ENCODE measurements around the gene CHST12.
A peak's percentile ranks its signal among the peaks of the same experiment; 100 is the strongest.
"Not testable (repeated sequence)": the region's sequence is repeated elsewhere in the genome, so short reads cannot be mapped to it uniquely, and the experiment has no call there.

The CHST12 gene

DNA sequence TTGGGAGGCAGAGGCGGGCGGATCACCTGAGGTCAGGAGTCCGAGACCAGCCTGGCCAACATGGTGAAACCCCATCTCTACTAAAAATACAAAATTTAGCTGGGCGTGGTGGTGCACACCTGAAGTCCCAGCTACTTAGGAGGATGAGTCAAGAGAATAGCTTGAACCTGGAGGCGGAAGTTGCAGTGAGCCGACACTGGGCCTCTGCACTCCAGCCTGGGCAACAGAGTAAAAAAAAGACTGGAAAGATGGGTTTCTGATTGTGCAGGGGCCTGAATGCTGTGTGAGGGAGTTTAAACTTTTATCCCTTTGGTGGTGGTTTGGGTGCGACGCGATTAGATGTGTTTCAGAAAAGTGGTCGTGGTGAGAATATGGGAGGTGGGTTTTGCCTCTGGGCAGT is 1.8 kb downstream of the CHST12 start:
- no peak for DNase-seq

DNA sequence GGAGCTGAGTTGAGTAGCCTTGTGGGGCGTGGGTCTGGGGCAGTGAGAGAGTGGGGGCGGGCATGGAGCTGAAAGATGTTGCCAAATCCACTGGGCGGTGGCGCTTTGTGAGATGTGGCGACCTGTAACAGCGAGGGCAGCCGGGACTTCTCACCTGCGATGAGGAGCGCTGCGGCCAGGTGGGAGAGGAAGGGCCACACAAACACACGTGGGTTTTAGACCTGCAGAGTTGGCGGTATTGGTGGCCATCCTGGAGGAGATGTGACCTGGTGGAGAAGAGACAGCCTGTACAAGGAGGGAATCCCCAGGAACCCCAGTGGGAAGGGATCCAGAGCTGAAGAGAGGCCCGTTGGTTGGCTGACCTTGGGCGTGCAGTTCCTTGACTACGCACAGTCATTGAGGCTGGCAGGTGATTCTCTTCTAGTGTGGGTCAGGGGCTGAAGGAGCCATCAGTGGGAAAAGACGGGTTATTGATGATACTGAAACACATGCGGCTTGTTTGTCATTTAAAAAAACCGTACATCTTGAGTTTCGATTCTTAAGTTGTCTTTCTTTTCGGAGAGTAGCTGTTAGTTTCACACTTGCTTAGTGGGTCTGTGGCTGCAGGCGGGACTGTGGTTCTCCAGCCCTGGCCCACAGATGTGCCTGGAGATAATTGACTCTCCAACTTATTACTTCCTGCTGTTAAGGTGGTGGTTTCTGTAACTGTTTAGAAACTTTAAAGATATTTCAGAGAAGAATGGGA is 2.4 kb downstream of the CHST12 start:
- DNase-seq = peak; percentile 51

DNA sequence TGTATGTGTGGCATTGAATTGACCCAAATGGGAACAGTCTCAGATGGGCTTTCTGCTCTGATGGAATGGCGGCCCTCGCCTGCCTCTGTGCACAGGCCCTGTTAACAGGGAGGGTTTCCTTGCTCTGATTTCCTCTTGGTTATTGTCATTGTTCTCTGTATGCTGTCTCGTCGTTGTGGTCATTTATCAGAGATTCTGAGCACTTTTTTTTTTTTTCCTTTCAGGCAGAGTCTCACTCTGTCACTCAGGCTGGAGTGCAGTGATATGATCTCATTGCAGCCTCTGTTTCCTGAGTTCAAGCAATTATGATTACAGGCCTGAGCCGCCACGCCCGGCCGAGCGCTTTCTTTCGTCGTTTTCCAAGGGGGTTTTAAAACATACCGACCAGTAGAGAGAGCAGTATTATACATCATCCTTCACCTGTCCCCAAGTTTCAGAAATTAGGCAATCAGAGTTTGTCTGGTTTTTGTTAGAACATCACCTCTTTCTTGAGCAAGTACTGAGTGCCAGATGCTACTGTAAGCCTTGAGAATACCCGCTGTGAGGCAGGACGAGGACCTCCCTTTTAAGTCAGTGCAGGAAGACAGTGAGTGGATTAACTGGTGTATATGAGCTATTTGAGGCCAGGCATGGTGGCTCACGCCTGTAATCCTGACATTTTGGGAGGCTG is 6.5 kb downstream of the CHST12 start:
- peak; percentile 21 for DNase-seq

DNA sequence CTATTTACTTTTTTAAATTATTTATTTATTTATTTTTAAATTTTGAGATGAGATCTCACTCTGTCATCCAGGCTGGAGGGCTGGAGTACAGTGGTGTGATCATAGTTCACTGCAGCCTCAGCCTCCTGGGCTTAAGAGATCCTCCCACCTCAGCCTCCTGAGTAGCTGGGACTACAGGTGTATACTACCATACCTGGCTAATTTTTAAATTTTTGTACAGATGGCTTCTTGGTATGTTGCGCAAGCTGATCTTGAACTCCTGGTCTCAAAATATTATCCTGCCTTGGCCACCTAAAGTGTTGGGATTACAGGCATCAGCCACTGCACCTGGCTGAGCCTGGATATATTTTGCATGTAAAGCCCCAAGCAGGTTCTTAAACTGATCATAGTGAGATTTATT is 7.6 kb downstream of the CHST12 start:
- no peak for DNase-seq

DNA sequence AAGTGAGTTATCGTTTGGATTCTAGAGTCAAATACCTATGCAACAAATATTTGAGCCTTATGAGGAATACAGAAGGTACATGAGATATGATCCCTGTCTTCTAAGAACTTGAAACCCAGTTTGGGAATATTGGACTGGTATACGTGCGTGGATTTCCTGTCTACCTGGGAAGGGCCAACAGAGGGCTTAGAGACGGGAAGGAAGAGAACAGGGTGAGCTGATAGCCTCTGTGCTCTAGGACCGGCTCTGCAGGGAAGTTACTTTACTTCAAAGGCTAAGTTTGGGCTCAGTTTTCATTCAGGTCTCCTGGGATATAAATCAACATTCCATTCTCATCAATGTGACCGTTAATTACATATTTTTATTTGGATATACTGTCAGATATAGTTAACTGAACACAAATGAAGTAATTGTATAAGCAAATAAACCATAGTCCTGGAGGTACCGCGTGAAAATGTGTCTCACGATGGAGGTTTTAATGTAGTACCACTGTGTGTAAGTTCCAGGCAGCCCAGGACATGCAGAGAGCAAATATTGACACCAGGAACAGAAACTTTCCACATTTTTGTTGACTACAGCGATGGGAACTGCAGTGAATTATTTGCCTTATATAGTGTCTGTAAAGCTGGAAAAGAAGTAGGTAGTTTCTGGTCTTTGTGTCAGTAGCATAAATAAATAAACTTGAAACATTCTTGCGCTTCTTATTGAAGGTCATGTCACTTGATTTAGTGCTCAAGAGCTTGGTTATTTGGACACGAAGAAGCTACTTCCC is 8.6 kb downstream of the CHST12 start:
- no peak for DNase-seq

DNA sequence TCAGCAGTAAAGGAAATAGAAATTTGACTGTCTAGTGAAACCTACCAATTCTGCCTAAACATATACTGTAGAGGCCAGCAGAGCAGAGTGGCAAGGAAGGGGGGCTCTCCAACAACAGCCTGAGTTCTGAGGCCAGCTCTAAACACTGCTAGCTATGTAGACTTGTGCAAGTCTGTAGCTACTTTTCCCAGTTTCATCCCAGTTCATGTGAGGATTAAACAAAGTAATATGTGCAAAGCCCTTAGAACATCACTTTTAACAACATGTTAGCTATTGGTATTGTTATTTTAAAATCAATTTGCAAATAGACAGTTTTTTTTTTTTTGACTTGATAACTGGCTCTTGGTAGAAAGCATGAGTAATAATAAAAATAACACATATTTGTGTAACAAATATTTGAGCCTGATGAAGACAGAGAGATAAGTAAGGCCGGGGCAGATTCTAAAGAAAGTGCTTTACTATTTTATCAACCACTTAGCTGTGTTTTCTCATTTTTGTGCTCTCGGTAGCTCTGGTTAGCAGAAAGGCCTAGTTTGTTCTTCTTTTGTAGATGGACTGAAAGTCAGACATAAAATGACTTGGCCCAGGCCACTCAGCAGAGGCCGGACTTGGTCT is 9.3 kb downstream of the CHST12 start:
- DNase-seq = no peak

DNA sequence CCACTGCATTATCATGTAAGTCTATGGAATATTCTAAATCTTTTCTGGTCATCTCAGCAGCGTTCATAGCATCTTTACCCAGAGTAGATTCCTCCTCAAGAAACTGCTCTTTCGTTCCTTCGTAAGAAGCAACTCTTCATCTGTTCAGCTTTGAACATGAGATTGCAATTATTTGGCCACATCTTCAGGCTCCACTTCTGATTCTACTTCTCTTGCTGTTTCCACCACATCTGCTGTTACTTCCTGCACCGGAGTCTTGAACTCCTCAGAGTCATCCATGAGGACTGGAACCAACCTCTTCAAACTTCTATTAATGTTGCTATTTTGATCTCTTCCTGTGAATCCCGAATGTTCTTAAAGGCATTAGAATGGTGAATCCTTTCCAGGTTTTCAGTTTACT is 12.7 kb downstream of the CHST12 start:
- no peak for DNase-seq

DNA sequence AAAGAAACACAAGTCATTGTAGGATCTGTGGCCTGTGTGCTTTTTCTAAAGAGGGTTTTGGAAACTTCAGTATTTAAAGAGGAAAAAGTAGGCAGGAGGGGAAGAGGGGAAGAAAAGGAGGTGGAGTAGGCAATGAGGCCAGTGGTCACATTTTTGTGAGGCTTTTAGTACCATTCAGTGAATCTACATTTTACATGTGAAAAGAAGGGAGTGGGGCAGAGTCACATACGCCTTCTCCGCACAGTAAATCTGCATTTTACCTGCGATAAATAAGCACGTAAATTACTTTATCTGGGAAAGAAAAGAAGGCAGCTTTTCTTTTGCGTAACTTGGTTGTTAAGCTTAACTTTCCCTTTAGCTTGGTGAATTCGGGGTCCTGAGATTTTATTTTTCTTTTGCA is 13.2 kb downstream of the CHST12 start:
- no peak for DNase-seq

DNA sequence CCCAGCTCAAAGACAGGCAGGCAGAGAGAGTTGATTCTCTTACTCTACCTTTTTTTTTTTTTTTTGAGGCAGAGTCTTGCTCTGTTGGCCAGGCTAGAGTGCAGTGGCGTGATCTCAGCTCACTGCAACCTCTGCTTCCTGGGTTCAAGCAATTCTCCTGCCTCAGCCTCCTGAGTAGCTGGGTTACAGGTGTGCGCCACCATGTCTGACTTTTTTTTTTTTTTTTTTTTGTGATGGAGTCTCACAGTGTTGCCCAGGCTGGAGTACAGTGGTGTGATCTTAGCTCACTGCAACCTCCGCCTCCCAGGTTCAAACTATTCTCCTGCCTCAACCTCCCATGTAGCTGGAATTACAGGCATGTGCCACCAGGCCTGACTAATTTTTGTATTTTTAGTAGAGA is 13.8 kb downstream of the CHST12 start:
- not testable (repeated sequence) for DNase-seq

DNA sequence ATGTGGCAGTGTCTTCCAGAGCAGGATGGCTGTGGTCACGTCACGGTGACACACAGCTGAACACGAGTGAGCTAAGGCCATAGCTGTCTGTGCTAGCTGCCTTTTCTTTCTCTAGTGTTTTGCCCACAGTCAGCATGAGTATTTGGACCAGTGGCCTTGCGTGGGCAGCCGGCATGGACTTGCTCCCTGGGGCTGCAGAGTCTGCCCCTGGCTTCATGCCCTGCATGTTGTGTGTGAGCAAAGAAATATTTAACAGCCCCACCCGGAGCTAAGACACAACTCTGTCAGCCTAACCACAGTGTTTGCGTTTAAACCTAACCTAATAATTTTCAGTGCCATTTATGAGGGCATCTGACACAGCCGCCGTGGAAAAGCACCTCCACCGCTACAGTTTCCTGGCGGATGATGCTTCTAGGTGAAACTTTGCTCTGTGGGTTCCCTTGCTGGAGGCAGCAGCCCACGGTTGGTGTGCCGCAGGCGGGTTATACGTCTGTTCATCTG is 14.6 kb downstream of the CHST12 start:
- peak; percentile 40 for DNase-seq

DNA sequence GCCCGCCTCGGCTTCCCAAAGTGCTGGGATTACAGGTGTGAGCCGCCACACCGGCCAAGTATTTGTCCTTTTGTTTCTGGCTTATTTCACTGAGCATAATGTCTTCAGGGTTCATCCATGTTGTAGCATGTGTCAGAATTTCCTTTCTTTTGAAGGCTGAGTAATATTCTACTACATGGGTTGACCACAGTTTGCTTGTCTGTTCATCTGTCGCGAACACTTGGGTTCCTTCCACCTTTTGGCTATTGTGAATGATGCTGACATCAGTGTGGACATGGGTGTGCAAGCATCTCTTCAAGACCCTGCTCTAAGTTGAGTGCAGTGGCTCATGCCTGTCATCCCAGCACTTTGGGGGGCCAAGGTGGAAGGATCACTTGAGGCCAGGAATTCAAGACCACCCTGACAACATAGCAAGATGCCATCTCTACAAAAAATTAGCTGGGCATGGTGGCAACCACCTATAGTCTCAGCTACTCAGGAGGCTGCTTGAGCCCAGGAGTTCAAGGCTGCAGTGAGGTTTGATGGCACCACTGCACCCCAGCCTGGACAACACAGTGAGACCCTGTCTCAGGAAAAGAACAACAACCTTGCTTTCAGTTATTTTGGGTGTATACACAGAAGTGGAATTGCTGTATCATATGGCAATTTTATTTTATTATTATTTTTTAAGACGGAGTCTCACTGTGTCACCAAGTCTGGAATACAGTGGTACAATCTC is 17.0 kb downstream of the CHST12 start:
- DNase-seq = no peak

DNA sequence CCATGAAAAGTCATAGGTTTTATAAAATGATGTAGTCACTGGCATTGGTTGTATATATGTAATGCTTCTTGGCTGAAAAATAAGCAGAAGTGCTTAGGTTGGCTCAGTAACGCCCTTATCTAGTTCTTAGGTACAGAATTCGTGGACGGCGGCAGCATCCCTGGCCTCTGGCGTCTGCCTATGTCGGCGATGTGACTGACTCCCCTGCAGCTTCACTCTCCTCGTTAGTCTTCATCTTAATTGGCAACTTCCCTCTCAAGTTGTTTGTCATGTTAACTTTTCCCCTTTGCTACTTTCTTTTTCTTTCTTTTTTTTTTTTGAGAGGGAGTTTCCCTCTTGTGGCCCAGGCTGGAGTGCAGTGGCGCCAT is 18.5 kb downstream of the CHST12 start:
- no peak for DNase-seq

DNA sequence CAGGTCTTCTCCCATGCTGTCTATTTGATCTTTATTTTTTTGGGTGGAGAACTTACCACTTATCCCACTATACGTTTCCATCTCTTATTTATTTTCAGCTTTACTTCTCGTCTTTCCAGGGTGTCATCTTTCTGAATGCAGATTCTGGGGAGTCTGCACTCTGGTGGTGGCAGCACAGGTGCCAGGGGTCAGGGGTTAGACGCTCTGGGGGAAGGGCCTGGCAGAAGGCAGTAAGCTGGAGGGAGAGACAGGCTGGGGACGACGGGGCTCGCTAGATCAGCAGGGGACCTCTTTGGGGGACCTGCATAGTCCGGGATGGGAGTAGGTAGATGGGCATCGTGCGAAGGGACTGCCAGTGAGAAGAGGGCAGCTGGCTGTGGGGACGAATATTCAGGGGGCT is 22.3 kb downstream of the CHST12 start:
- DNase-seq = no peak

DNA sequence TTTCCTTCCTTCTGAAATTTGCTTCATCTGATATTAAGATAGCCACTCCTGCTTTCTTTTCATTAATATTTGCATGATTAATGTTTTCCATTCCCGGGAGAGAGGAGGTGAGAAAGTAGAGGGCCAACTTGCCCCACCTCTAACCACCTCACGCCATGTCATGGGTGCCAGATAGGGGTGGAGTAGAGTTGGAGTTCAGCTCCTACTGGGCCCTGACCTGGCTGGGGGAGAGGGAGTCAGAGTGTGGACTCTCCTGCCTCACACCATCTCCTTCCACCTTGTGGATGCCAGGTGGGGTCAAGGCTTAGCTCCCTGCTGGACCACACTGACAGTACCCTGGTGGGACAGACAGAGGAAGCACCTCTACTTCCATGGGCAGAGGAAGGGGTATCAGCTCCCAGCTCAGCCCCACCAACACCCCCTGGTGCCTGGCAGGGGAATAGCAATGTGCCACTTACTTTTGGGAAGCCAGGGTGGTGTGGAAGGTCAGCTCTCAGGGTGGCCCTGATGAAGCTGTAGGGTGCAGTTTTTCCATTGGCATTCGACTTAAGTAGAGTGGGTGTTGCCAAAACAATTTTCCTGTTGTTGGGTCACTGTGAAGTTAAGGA is 28.0 kb downstream of the CHST12 start:
- DNase-seq = peak; percentile 57

DNA sequence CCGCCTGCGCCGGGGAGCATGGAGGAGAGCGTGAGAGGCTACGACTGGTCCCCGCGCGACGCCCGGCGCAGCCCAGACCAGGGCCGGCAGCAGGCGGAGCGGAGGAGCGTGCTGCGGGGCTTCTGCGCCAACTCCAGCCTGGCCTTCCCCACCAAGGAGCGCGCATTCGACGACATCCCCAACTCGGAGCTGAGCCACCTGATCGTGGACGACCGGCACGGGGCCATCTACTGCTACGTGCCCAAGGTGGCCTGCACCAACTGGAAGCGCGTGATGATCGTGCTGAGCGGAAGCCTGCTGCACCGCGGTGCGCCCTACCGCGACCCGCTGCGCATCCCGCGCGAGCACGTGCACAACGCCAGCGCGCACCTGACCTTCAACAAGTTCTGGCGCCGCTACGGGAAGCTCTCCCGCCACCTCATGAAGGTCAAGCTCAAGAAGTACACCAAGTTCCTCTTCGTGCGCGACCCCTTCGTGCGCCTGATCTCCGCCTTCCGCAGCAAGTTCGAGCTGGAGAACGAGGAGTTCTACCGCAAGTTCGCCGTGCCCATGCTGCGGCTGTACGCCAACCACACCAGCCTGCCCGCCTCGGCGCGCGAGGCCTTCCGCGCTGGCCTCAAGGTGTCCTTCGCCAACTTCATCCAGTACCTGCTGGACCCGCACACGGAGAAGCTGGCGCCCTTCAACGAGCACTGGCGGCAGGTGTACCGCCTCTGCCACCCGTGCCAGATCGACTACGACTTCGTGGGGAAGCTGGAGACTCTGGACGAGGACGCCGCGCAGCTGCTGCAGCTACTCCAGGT is 29.7 kb downstream of the CHST12 start:
- DNase-seq = no peak

DNA sequence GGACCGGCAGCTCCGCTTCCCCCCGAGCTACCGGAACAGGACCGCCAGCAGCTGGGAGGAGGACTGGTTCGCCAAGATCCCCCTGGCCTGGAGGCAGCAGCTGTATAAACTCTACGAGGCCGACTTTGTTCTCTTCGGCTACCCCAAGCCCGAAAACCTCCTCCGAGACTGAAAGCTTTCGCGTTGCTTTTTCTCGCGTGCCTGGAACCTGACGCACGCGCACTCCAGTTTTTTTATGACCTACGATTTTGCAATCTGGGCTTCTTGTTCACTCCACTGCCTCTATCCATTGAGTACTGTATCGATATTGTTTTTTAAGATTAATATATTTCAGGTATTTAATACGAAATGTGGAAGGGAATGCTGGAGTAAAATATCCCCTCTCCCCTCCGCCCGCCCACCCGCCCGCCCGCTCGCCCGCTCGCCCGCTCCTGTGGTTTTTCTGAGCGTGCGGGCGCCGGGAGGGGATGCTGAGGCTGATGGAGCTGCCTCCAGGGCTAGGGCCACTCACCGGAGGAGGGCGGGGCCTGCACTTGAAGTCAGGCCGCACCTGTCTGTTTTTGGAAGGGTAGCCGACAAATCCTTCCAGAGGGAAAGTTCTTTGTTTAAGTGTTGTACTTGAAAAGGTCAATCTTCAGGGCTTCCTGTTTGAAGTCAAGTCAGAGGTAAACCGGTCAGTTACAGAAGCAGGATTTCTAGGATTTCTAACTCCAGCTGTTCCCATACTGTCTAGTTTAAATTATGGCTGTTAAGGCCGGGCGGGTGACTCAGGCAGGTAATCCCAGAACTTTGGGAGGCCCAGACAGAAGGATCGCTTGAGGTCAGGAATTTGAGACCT is 30.5 kb downstream of the CHST12 start:
- no peak for DNase-seq

DNA sequence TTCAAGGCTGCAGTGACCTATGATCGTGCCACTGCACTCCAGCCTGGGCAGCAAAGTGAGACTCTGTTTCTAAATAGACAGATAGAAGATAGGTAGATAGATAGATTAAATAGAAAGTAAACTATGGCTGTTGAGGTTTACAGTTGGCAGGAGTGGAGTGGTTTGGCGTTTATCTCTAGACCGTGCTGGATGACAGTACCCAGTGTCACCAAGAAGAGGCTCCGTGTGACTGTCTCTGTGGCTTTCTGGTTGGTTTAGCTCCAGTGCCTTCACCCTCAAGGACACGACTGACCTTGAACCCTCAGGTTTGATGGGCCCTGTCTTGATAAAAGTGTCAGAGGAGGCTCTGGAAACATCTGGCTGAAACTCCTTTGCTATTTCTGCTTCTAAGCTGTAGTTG is 31.7 kb downstream of the CHST12 start:
- DNase-seq = no peak

DNA sequence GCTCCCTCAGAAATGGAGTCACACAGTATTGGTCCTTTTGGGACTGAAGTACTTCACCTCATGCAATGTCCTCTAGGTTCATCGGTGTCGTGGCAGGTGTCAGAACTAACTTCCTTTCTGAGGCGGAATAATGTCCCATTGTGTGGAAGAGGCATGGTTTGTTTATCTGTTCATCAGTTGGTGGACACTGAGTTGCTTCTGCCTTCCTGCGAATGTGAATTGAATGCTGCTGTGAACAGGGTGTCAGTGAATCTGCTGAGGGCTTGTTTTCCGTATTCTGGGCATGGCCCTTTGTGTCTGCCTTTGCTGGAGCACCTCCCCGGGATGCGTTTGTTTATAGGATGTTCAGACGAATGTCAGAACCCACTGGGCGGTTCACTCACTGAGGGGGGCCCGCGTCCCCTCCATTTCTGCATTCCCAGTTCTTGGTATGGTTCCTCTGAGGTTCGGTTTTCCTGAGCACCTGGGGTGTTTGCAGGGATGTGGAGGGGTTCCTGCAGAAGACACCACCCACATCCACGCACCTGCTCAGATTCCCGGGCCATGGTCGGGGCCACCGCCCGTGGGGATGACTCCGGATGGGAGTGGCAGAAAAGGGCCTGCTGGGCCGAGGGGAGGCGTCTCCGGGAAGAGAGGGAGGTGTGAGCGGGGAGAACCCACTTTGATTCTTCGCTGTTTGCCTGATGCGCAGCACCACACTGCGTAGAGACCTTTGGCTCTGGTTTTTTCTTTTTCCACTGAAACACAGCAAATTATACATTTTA is 33.1 kb downstream of the CHST12 start:
- DNase-seq = no peak

DNA sequence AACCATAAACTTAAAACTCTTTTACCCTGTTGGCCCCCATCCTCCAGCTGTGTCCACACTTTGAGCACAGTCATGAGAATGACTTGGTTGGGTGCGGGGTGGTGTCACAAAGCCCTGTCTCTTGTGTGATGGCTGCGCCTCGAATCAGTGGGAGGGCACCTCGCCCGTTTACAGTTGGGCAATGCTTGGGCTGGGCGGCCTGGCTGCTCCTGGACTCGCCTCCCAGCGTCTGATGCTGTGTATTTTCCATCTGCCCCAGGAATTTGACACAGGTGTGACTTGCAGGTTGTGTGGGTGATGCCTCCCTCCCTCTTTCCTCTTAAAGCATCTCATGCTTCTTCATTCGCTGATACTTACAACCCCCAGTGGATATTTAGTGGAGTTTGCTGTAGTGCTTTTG is 33.7 kb downstream of the CHST12 start:
- DNase-seq = no peak

All from CD4-positive, alpha-beta T cell treated with Interleukin-6 for 4 hours (primary cell).